Right lung (tissue), 5 donors: Measurements from ENCODE around the gene COPZ1. TPM values are rescaled to one million over a fixed set of nuclear protein-coding genes. Genes with fewer than 3 reads are reported as not detected.
A peak's percentile ranks its signal among the peaks of the same experiment; 100 is the strongest.

Source experiments
- DNase-seq, 2 donors: peaks; one replicate each; pipeline ENCODE4 v3.0.0-alpha.2; 2013
- polyA plus RNA-seq, 5 donors: library from polyadenylated mRNA; unstranded; fragments of 120-200 nt; gene quantifications; one replicate each; pipeline versions ENCODE4 v1.2.1 to v1.2.3, GENCODE V29; 2013; ENCODE audit warnings: inconsistent platforms in 1 of 5, low replicate concordance in 1 of 5; ENCODE audit not compliant: insufficient read length in 5 of 5, insufficient read depth in 1 of 5

COPZ1 gene
- polyA plus RNA-seq, 5 donors: 204 to 224 (median 218) TPM

GRCh38 chr12:54374562-54375258 lies 49.8 kb downstream of the COPZ1 start:
- DNase-seq: no peak

GRCh38 chr12:54375259-54375579 lies 50.3 kb downstream of the COPZ1 start:
- DNase-seq: no peak

DNA sequence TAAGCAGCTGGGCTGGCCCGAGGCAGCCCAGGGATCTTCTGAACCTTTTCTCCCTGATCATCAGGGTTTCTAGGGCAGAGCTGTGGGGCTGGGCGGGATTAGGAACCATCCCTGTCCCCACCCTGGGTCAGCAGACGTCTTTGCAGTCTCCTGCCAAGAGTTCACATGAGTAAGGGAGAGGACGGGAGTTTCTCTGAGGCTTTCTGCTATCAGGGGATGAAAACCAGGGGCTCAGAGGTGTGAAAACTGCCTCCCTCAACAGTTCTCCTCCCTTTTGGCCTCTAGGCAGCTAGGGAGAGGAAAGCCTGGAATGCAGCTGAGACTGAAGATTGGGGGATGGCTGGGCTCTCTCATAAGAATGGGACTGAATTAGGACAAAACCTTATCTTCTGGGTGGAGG lies 51.7 kb downstream of the COPZ1 start:
- DNase-seq: no peak

GRCh38 chr12:54377007-54377406 lies 52.1 kb downstream of the COPZ1 start:
- DNase-seq: no peak

- DNase-seq: no peak
Observed at GRCh38 chr12:54377797-54378515, 53.0 kb downstream of the COPZ1 start.

DNA sequence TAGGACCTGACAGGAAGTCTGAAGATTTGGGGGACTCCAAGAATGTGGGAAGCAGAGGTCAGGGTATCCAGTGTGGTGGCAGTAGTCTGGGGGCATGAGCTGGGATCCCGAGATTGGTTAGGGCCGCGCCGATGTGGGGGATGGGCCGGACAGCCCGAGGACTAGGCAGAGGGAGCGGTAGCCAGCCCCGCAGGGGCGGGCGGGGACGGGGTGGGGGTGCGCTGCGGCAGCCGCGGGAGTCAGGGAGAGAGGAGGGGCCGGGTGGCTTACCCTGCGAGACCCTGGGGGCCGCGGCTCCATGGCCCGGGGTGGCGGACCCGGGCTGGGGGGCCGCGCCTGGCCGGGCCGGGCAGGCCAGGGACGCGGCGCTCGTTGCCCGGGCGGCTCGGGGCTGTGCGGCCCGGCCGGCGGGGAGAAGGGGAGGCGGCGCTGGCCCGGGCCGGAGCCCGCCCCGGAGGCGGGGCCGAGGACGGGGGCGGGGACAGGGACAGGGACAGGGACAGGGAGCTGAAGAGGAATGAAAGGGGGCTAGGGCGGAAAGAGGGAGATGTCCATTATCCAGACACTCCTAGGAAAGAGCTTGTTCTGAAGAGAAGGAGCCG lies 54.0 kb downstream of the COPZ1 start:
- DNase-seq: no peak

- DNase-seq: peak; percentile 68 to 79
Observed at GRCh38 chr12:54379398-54380201, 54.7 kb downstream of the COPZ1 start.

GRCh38 chr12:54381136-54381535 lies 56.2 kb downstream of the COPZ1 start:
- no peak for DNase-seq

DNA sequence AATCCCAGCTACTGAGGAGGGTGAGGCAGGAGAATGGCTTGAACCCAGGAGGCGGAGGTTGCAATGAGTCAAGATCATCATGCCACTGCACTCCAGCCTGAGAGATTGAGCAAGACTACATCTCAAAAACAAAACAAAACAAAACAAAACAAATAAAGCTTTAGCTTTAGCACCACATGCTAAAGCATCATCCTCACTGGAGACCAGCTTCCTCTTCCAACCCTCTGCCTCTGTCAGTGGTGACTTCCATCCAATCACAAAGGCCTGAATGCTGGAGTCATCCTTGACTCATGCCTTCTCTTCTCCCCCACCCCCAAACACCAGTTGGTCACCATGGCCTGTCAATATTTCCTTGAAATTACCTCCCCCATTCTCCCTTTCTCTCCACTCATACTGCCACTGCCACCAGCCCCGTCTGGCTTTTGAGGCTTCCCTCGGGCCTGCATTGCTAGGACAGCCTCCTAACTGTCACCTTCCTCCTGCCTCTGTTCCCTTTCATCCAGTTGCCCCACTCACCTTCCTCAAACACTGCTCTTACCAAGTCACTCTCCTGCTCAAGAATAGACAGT lies 58.2 kb downstream of the COPZ1 start:
- DNase-seq: no peak

- DNase-seq: no peak
Observed at GRCh38 chr12:54384591-54385041, 59.7 kb downstream of the COPZ1 start, which contains the start of gene ZNF385A. TSS of gene ZNF385A (minus strand) at chr12:54384733. CDS start at chr12:54384514, 219 bp downstream.

- DNase-seq: no peak
Observed at GRCh38 chr12:54385251-54385914, 60.5 kb downstream of the COPZ1 start.

DNA sequence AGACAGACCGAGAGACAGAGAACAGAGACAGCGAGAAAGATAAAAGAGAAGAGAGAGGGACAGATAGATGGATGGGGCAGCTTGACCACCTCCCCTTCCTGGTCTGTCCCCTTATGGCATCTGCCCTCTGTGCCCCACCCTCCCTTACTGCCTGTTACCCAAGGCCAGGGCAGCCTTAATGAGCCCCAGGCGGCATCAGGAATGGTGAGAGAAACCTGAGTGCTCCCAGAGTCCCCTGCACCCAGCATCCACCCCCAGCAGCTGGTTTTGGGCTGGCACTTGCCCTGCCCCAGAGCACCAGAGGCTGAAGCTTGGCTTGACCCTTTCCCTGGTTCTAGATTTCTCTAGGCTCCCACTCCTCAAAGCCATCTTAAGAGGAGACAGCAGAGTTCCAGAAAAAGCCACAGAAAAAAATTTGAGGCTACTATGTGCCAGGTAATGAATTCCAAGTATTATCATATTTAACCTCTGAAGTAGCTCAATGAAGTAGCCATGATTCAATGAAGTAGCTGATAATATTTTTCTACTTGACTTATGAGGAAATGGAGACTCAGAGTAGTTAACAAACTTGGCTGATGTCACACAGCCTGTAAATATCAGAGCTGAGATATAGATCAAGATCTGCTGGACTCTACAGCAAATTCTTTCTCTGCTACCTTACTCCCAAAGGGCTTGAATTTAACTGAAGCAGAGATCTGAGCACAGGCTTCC lies 61.6 kb downstream of the COPZ1 start:
- DNase-seq: no peak

DNA sequence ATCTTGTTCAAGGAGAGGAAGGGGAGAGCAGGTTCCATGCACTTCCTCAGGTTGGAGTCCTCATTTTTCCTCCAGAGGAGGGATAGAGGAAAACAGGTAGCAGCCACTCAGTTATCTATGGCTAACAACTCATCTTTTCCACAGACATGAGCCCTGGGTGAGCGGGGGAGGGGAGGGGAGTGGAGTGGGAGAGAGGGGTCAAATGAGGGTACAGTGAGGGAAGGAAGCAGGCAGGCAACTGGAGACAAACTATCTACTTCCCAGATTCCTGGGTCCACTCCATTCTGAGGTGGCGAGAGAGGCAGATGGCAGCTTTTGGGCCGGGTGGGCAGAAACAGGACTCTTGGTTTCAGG lies 62.2 kb downstream of the COPZ1 start:
- no peak for DNase-seq

DNA sequence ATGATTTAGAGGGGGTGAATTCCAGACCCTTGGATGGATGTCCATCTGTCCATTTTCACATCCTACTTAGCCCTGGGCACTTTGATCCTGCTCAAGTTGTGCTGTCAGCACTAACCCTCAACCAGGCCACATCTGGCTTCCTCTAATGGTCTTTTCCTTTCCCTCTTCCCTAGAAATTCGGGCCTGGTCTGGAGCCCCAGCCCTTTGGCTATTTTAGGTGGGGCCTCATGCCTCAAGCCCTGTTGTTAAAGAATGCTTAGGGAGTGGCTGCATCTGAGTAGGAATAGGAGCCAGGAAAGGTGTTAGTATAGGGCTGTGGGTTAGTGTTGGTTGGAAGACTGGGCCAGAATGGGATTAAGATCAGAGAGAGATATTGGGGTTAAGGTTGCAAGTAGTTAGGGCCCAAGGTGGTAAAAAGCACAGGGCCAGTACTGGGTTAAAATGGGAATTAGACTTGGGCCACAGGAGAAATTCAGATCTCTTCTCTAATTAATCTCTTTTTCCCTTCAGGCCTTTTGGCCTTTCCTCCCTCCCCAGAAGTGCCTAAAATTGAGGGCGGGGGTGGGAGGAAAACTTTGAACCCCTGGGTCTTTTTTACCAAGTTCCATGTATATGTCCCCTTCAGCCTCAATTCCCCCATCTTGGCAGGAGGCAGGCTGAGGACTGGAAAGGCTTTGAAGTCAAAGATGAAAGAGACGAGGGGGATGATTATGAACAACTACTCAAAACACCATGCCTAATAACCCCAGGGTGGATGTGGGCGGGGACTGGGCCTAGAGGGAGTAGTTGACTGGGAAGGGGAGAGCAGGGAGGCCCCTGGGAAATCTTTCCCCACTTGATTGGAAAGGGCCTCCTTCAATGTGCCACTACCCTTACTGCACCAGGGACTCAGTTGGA lies 63.6 kb downstream of the COPZ1 start:
- no peak for DNase-seq

DNA sequence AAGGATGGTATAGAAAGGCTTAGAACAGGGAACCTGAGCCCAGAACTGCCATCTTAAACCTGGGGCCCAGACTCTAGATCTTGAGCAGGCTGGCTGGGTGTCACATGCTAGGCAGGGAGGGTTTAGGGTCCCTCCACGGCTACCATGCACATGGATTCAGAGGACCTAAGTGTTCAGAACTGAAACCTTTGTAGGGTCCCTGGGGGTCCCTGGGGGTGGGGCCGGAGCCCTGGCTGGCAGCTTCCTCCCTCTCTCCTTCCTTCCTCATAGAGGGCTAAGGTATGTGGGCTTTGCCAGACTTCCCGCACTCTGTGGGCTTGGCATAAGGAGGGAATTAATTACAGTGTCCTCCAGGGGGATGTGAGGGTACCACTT lies 64.2 kb downstream of the COPZ1 start:
- DNase-seq: no peak

DNA sequence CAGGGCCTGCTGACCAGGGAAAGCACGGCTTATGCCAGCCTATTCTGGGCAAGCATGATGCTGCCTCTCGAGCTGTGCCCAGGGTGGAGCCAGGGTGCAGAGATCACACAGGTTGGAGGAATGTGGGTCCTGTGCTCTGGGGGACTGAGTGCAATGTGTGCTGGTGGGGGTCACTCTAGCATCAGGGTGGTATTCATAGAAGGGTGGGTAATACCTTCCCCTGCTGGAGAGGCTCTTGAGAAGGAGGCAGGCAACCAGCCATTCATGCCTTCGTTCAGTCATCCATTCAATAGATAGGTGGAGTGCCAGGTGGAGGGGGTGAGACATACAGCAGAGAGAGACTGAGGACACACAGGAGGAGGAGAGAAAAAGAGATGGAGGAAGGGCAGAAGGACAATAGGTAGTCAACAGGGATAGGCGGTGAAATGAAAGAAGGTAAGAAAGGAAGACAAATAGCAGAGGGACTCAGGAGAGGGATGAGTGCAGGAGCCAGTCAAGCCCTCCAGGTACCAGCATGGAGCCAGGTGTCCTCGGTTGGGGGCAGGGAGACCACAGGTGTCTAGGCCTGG lies 64.8 kb downstream of the COPZ1 start:
- DNase-seq: no peak

- DNase-seq: no peak
Observed at GRCh38 chr12:54390176-54390667, 65.3 kb downstream of the COPZ1 start.

GRCh38 chr12:54390668-54391551 lies 66.0 kb downstream of the COPZ1 start:
- no peak for DNase-seq
